ENCODE measurements around the gene MAML3. TPM values are rescaled to one million over a fixed set of nuclear protein-coding genes. Genes with fewer than 3 reads are reported as not detected.

The MAML3 gene
- total and polyA plus RNA-seq, 9 donors = 11.1 to 23.8 (median 14.9) TPM

GRCh38 chr4:139919004-139919403 is 235.0 kb downstream of the MAML3 start:
- TF ChIP-seq CTCF (IDR thresholded peaks at IDR 0.05) = no peak
- TF ChIP-seq POLR2A (IDR thresholded peaks at IDR 0.05) = no peak
- TF ChIP-seq EP300 (IDR thresholded peaks at IDR 0.05) = no peak
- H3K4me1 ChIP-seq (ENCODE audit: insufficient read depth) = peaks cover 39% of the 10 kb centered on the region
- intact Hi-C loops (cut with DNase I) = loop anchor here in 1 of 4 donors (10.0 kb wide), 2 partner anchors 236 to 336 kb away; partner anchors contain the start of gene MAML3

GRCh38 chr4:139918591-139918990 is 235.4 kb downstream of the MAML3 start:
- intact Hi-C loops (cut with DNase I) = loop anchor here in 1 of 4 donors (10.0 kb wide), 2 partner anchors 236 to 336 kb away; partner anchors contain the start of gene MAML3
- Histone ChIP-seq H3K27ac (peak overlapping the region in 1 of 2 donors; percentile 83), H3K27me3 (no peaks in the 10 kb centered on the region), H3K4me1 (ENCODE audit: insufficient read depth) (peaks cover 39% of the 10 kb centered on the region), H3K9me3 (no peaks in the 10 kb centered on the region), H3K4me3 (no peak overlapping the region), H3K36me3 (no peaks in the 10 kb centered on the region)
- DNase-seq = no peak
- TF ChIP-seq CTCF (IDR thresholded peaks at IDR 0.05) = no peak
- TF ChIP-seq POLR2A (IDR thresholded peaks at IDR 0.05) = no peak
- TF ChIP-seq EP300 (IDR thresholded peaks at IDR 0.05) = no peak
- WGBS, 3 donors = 27 to 43% (median 31%) methylated on average over 7 of the region's 7 CpGs

More at GRCh38 chr4:139919004-139919403, 235.0 kb downstream of the MAML3 start:
- no peaks in the 10 kb centered on the region for H3K27me3 ChIP-seq
- DNase-seq = no peak
- no peak overlapping the region for H3K4me3 ChIP-seq
- peak overlapping the region in 1 of 2 donors; percentile 83 for H3K27ac ChIP-seq
- H3K36me3 ChIP-seq = no peaks in the 10 kb centered on the region
- no peaks in the 10 kb centered on the region for H3K9me3 ChIP-seq

- Histone ChIP-seq H3K36me3 (no peaks in the 10 kb centered on the region), H3K4me1 (ENCODE audit: insufficient read depth) (peaks cover 36% of the 10 kb centered on the region), H3K9me3 (no peaks in the 10 kb centered on the region), H3K27me3 (no peaks in the 10 kb centered on the region), H3K4me3 (no peak overlapping the region), H3K27ac (peak overlapping the region; percentile 16 to 83)
- intact Hi-C loops (cut with DNase I) = loop anchor here in 1 of 4 donors (10.0 kb wide), 2 partner anchors 237 to 337 kb away; partner anchors contain the start of gene MAML3
- no peak for DNase-seq
- WGBS, 3 donors = 95 to 97% (median 97%) methylated on average over 6 of the region's 6 CpGs
- no peak for TF ChIP-seq CTCF (IDR thresholded peaks at IDR 0.05)
- no peak for TF ChIP-seq POLR2A (IDR thresholded peaks at IDR 0.05)
- no peak for TF ChIP-seq EP300 (IDR thresholded peaks at IDR 0.05)
Observed at GRCh38 chr4:139917896-139918295, 236.1 kb downstream of the MAML3 start.

- H3K36me3 ChIP-seq = no peaks in the 10 kb centered on the region
- H3K27ac ChIP-seq = no peak overlapping the region
- no peak for DNase-seq
- WGBS, 3 donors = 6 to 23% (median 15%) methylated on average over 1 of the region's 1 CpG
- H3K27me3 ChIP-seq = no peaks in the 10 kb centered on the region
- H3K4me3 ChIP-seq = no peak overlapping the region
- peaks cover 35% of the 10 kb centered on the region for H3K4me1 ChIP-seq (ENCODE audit: insufficient read depth)
- H3K9me3 ChIP-seq = no peaks in the 10 kb centered on the region
- intact Hi-C loops (cut with DNase I) = loop anchor here in 1 of 4 donors (10.0 kb wide), 2 partner anchors 239 to 339 kb away; partner anchors contain the start of gene MAML3
- TF ChIP-seq EP300 (IDR thresholded peaks at IDR 0.05) = no peak
- TF ChIP-seq POLR2A (IDR thresholded peaks at IDR 0.05) = no peak
- no peak for TF ChIP-seq CTCF (IDR thresholded peaks at IDR 0.05)
Observed at GRCh38 chr4:139916041-139916440, 237.9 kb downstream of the MAML3 start.
